SK-N-SH (cell line): ENCODE results near the gene EFHB.

ENCODE experiments used
- GABPA ChIP-seq: IDR thresholded peaks from 2 replicates; pipeline ENCODE4 v1.4.0; 2012; ENCODE audit warnings: low read depth, mild to moderate bottlenecking
- POLR2AphosphoS5 ChIP-seq: IDR thresholded peaks from 2 replicates; pipeline ENCODE4 v1.6.1; 2012; ENCODE audit warnings: low read depth, low read length
- RAD21 ChIP-seq: IDR thresholded peaks from 2 replicates; pipeline ENCODE4 v1.6.1; 2012; ENCODE audit warnings: mild to moderate bottlenecking, low read length
- RFX5 ChIP-seq: IDR thresholded peaks from 2 replicates; pipeline ENCODE4 v1.6.1; 2012; ENCODE audit warnings: mild to moderate bottlenecking, improper control_type of control experiment, low read length
- TF ChIP-seq, protein P1 (sequence below): fragments of 200-600 bp; sonication (generic); IDR thresholded peaks from 2 replicates; pipeline ENCODE4 v1.6.1; 2017; ENCODE audit warnings: antibody characterized with exemption, mild to moderate bottlenecking, moderate library complexity
- TF ChIP-seq, protein P2 (sequence below): IDR thresholded peaks from 2 replicates; pipeline ENCODE4 v1.6.1; 2012; ENCODE audit warnings: mild to moderate bottlenecking, low read depth, low read length, moderate library complexity

DNA sequence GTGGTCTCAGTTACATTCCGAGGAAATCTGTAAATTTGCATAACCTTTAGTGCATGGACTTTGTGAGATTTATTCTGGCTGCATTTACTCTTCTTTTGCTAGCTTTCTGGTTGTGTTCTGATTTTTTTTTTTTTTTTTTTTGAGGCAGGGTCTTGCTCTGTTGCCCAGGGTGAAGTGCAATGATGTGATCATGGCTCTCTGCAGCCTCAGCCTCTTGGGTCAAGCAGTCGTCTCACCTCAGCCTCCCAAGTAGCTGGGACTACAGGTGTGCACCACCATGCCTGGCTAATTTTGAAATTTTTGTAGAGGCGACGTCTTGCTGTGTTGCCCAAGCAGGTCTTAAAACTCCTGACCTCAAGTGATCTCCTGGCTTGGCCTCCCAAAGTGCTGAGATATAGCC is 25.5 kb upstream of the EFHB start:
- TF ChIP-seq RAD21 (no peak), POLR2AphosphoS5 (no peak), RFX5 (no peak), GABPA (no peak)
- TF ChIP-seq, protein P1, sequence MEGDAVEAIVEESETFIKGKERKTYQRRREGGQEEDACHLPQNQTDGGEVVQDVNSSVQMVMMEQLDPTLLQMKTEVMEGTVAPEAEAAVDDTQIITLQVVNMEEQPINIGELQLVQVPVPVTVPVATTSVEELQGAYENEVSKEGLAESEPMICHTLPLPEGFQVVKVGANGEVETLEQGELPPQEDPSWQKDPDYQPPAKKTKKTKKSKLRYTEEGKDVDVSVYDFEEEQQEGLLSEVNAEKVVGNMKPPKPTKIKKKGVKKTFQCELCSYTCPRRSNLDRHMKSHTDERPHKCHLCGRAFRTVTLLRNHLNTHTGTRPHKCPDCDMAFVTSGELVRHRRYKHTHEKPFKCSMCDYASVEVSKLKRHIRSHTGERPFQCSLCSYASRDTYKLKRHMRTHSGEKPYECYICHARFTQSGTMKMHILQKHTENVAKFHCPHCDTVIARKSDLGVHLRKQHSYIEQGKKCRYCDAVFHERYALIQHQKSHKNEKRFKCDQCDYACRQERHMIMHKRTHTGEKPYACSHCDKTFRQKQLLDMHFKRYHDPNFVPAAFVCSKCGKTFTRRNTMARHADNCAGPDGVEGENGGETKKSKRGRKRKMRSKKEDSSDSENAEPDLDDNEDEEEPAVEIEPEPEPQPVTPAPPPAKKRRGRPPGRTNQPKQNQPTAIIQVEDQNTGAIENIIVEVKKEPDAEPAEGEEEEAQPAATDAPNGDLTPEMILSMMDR: no peak
- TF ChIP-seq, protein P2, sequence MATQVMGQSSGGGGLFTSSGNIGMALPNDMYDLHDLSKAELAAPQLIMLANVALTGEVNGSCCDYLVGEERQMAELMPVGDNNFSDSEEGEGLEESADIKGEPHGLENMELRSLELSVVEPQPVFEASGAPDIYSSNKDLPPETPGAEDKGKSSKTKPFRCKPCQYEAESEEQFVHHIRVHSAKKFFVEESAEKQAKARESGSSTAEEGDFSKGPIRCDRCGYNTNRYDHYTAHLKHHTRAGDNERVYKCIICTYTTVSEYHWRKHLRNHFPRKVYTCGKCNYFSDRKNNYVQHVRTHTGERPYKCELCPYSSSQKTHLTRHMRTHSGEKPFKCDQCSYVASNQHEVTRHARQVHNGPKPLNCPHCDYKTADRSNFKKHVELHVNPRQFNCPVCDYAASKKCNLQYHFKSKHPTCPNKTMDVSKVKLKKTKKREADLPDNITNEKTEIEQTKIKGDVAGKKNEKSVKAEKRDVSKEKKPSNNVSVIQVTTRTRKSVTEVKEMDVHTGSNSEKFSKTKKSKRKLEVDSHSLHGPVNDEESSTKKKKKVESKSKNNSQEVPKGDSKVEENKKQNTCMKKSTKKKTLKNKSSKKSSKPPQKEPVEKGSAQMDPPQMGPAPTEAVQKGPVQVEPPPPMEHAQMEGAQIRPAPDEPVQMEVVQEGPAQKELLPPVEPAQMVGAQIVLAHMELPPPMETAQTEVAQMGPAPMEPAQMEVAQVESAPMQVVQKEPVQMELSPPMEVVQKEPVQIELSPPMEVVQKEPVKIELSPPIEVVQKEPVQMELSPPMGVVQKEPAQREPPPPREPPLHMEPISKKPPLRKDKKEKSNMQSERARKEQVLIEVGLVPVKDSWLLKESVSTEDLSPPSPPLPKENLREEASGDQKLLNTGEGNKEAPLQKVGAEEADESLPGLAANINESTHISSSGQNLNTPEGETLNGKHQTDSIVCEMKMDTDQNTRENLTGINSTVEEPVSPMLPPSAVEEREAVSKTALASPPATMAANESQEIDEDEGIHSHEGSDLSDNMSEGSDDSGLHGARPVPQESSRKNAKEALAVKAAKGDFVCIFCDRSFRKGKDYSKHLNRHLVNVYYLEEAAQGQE: no peak
